Glutamatergic neuron (in vitro differentiated cells): ENCODE results near the gene MEFV. TPM values are rescaled to one million over a fixed set of nuclear protein-coding genes. Genes with fewer than 3 reads are reported as not detected.

Source experiments
- DNase-seq: peaks from one replicate; pipeline ENCODE4 v3.0.0; 2022
- H3K27ac Mint-ChIP-seq: one replicate; pipeline ENCODE4 v1.8.0; 2020; ENCODE audit warnings: mild to moderate bottlenecking, mixed read lengths, inconsistent platforms; ENCODE audit not compliant: unreplicated experiment
- H3K27me3 Mint-ChIP-seq: one replicate; pipeline ENCODE4 v1.8.0; 2020; ENCODE audit warnings: mild to moderate bottlenecking, moderate library complexity, mixed read lengths, inconsistent platforms; ENCODE audit not compliant: unreplicated experiment
- H3K36me3 Mint-ChIP-seq: one replicate; pipeline ENCODE4 v1.8.0; 2020; ENCODE audit warnings: mild to moderate bottlenecking, mixed read lengths, inconsistent platforms; ENCODE audit not compliant: unreplicated experiment
- H3K4me1 Mint-ChIP-seq: one replicate; pipeline ENCODE4 v1.8.0; 2020; ENCODE audit warnings: mild to moderate bottlenecking, low read depth, mixed read lengths, inconsistent platforms; ENCODE audit not compliant: unreplicated experiment
- H3K4me3 Mint-ChIP-seq: one replicate; pipeline ENCODE4 v1.8.0; 2020; ENCODE audit warnings: mild to moderate bottlenecking, mixed read lengths, inconsistent platforms; ENCODE audit not compliant: unreplicated experiment
- H3K9me3 Mint-ChIP-seq: one replicate; pipeline ENCODE4 v1.8.0; 2020; ENCODE audit warnings: mild to moderate bottlenecking, moderate library complexity, mixed read lengths, inconsistent platforms; ENCODE audit not compliant: unreplicated experiment
- total RNA-seq: library from RNA; stranded (reverse); fragmentation: NEBNext Ultra II Directional; extraction: Animal tissue kit (Norgen Biotek cat#: 25700); gene quantifications from one replicate; pipeline ENCODE4 v1.2.1, GENCODE V29; 2021; ENCODE audit not compliant: unreplicated experiment
- TF ChIP-seq, protein P1 (sequence below): fragments of 200-600 bp; sonication (generic); IDR thresholded peaks from one replicate; pipeline ENCODE4 v1.5.0; 2021; ENCODE audit not compliant: partially characterized antibody, unreplicated experiment

Gene MEFV
- total RNA-seq, 1 donor from 2014 or later: not detected

DNA sequence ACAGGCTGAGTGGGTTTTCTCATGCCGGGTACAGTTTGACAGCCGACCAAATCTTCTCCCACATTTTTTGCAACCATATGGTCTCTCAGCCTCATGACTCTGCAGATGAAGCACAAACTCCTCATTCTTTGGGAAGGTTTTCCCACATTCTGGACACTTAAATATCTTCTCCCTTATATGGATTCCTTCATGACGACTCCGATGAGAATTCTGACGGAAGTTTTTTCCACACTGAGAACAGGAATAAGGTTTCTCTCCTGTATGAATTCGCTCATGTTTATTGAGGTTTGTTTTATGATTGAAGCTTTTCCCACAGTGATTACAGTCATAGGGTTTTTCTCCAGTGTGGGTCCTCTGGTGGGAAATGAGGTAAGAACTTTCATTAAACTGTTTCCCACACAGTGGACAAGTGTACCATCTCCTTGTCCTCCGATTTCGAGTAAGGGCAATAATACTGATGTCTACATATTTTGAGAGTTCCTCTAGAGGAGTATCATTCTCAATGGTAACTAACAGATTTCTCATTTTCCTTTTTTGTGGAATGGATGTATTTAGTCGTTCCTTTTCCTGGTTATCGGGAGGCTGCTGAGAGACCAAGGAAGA lies 32.4 kb downstream of the MEFV start:
- TF ChIP-seq, protein P1, sequence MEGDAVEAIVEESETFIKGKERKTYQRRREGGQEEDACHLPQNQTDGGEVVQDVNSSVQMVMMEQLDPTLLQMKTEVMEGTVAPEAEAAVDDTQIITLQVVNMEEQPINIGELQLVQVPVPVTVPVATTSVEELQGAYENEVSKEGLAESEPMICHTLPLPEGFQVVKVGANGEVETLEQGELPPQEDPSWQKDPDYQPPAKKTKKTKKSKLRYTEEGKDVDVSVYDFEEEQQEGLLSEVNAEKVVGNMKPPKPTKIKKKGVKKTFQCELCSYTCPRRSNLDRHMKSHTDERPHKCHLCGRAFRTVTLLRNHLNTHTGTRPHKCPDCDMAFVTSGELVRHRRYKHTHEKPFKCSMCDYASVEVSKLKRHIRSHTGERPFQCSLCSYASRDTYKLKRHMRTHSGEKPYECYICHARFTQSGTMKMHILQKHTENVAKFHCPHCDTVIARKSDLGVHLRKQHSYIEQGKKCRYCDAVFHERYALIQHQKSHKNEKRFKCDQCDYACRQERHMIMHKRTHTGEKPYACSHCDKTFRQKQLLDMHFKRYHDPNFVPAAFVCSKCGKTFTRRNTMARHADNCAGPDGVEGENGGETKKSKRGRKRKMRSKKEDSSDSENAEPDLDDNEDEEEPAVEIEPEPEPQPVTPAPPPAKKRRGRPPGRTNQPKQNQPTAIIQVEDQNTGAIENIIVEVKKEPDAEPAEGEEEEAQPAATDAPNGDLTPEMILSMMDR: no peak
- no peaks in the 10 kb centered on the region for H3K4me1 Mint-ChIP-seq
- H3K4me3 Mint-ChIP-seq: no peak overlapping the region
- H3K27me3 Mint-ChIP-seq: peaks cover 4% of the 10 kb centered on the region
- no peak for DNase-seq
- H3K27ac Mint-ChIP-seq: no peak overlapping the region
- peaks cover 52% of the 10 kb centered on the region for H3K36me3 Mint-ChIP-seq
- peaks cover 14% of the 10 kb centered on the region for H3K9me3 Mint-ChIP-seq

DNA sequence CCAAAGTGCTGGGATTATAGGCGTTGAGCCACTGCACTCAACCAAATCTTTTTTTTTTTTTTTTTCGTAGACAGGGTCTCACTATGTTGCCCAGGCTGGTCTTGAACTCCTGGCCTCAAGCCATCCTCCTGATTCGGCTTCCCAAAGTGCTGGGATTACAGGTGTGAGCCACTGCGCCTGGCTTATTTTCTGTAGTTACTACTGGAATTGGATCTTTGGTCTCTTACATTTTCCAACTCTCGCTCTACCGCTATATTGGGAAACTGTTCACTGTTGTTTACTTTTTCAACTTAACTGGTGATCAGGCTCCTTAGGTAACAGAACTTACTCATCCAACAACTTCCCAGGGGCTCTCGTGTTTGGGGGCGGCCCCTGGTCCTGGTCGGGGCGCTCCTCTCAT lies 35.6 kb downstream of the MEFV start:
- DNase-seq: no peak
- TF ChIP-seq, protein P1: no peak
- Mint-ChIP-seq H3K27me3 (peaks cover 4% of the 10 kb centered on the region), H3K4me3 (no peak overlapping the region), H3K4me1 (no peaks in the 10 kb centered on the region), H3K27ac (no peak overlapping the region), H3K36me3 (peaks cover 34% of the 10 kb centered on the region), H3K9me3 (peaks cover 17% of the 10 kb centered on the region)

DNA sequence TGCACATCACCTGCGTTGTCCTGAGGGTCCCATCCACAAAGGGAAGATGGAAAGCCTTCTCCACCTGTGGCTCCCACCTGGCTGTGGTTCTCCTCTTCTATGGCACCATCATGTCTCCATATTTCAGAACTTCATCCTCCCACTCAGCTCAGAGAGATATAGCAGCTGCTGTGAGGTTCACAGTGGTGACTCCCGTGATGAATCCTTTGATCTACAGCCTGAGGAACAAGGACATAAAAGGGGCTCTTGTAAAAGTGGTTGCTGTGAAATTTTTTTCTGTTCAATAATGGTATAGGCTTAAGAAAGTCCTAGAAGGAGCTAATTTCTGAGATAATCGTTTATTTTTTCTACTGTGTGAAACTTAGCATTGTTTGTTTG lies 40.2 kb downstream of the MEFV start:
- Mint-ChIP-seq H3K4me3 (no peak overlapping the region), H3K9me3 (peaks cover 14% of the 10 kb centered on the region), H3K36me3 (peaks cover 7% of the 10 kb centered on the region), H3K27ac (no peak overlapping the region), H3K27me3 (no peaks in the 10 kb centered on the region), H3K4me1 (no peaks in the 10 kb centered on the region)
- no peak for DNase-seq
- TF ChIP-seq, protein P1: no peak

DNA sequence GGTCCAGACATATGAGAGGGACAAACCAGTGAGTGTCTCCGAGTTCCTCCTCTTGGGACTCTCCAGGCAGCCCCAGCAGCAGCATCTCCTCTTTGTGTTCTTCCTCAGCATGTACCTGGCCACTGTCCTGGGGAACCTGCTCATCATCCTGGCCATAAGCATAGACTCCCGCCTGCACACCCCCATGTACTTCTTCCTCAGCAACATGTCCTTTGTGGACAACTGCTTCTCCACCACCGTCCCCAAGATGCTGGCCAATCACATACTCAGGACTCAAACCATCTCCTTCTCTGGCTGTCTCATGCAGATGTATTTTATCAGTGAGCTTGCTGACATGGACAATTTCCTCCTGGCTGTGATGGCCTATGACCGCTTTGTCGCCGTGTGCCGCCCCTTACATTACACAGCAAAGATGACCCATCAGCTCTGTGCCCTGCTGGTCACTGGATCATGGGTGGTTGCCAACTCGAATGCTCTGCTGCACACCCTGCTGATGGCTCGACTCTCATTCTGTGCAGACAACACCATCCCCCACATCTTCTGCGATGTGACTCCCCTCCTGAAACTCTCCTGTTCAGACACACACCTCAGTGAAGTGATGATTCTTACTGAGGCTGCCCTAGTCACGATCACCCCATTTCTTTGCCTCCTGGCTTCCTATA lies 40.7 kb downstream of the MEFV start:
- Mint-ChIP-seq H3K9me3 (peaks cover 14% of the 10 kb centered on the region), H3K27ac (no peak overlapping the region), H3K4me3 (no peak overlapping the region), H3K36me3 (peaks cover 7% of the 10 kb centered on the region), H3K4me1 (no peaks in the 10 kb centered on the region), H3K27me3 (no peaks in the 10 kb centered on the region)
- TF ChIP-seq, protein P1: no peak
- DNase-seq: no peak

DNA sequence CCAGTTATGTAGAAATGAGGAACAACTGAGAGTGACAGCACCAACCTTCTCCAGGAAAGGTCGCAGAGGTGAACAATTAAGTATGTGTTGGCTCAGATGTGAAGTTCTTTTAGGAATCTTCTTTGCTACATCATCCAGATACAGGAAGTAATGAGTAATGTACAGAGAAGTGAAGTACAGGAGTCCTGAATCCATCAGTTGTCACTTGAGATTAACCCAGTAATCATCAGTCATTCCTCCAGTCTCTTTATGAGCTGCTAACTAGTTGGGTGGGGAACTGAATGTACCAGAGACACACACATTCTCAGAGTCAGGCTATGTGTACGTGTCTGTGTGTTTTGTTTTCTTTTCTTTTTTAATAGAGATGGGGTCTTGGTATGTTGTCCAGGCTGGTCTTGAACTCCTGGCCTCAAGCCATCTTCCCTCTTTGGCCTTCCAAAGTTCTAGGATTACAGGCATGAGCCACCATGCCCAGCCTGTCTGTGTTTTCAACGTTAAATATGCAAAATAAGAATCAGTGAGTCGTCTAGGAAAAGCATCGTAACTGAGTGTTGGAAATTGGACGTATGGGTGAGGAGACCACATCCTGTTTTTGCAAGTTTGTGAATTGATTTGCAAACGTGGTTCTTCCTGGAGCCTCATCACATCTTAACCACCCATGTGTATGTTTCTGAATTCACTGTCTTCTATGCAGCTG lies 41.4 kb downstream of the MEFV start:
- TF ChIP-seq, protein P1: no peak
- H3K27ac Mint-ChIP-seq: no peak overlapping the region
- H3K27me3 Mint-ChIP-seq: no peaks in the 10 kb centered on the region
- H3K4me1 Mint-ChIP-seq: no peaks in the 10 kb centered on the region
- no peak for DNase-seq
- peaks cover 14% of the 10 kb centered on the region for H3K9me3 Mint-ChIP-seq
- peaks cover 7% of the 10 kb centered on the region for H3K36me3 Mint-ChIP-seq
- H3K4me3 Mint-ChIP-seq: no peak overlapping the region
